ENCODE data around the gene NEU1.

DNA sequence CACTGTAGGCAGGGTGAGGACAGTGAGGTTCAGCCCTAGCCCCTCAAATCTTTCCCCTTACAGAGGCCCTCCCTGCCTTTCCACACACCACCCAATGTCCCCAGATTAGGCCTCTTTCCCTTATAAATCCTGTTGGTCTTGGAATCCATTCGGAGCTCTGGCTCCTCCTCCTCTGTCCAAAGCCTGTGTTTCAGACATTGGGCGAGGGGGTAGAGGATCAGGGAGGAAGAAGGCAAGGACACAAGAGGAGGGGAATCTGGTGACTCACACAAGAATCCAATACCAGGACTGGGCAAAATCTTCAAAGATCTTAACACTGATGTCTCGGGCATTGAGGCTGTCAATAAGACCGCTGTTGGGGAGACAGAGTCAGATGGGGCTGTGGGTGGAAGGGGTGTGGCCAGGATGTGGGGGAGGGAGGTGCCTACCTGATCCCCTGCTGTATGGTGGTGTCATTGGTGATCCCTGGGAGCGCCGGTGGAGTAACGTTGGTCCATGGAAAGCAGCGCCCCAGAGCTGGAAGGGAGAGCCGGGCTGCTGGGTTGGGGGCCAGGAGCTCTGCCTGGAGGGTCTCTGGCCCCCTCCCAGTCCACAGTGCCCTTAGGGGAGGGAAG is 8.5 kb upstream of the NEU1 start:
- TF ChIP-seq CTCF (IDR thresholded peaks at IDR 0.05) = no peak
- TF ChIP-seq EP300 (IDR thresholded peaks at IDR 0.05) = no peak
- TF ChIP-seq POLR2AphosphoS5 (IDR thresholded peaks at IDR 0.05) = no peak
